Measurements from ENCODE around the gene ZGRF1.
A peak's percentile ranks its signal among the peaks of the same experiment; 100 is the strongest.
"Not testable (repeated sequence)": the region's sequence is repeated elsewhere in the genome, so short reads cannot be mapped to it uniquely, and the experiment has no call there.

The ZGRF1 gene

GRCh38 chr4:112644595-112645535 is 8.2 kb upstream of the ZGRF1 start:
- H3K9me3 ChIP-seq (ENCODE audit: control insufficient read depth in 5 of 5, low read length in 5 of 5); H3K4me3 ChIP-seq (ENCODE audit: low read depth in 1 of 5, low read length in 5 of 5); H3K4me1 ChIP-seq (ENCODE audit: control insufficient read depth in 5 of 5, insufficient read depth in 5 of 5, low read length in 5 of 5); H3K27me3 ChIP-seq (ENCODE audit: control insufficient read depth in 5 of 5, insufficient read depth in 4 of 5, low read length in 5 of 5); H3K9ac ChIP-seq (ENCODE audit: low read length in 5 of 5); H3K27ac ChIP-seq (ENCODE audit: low read depth, low read length): not testable (repeated sequence)
- H3K36me3 ChIP-seq (ENCODE audit: control insufficient read depth in 5 of 5, insufficient read depth in 5 of 5, low read length in 5 of 5) = peaks cover 31 to 48% (median 46%) of the 10 kb centered on the region in 5 donors

- peaks cover 22 to 31% (median 26%) of the 10 kb centered on the region in 5 donors for H3K36me3 ChIP-seq (ENCODE audit: control insufficient read depth in 5 of 5, insufficient read depth in 5 of 5, low read length in 5 of 5)
- no peak overlapping the region for H3K27ac ChIP-seq (ENCODE audit: low read depth, low read length)
- peak overlapping the region in 1 of 5 donors; percentile 12 for H3K9ac ChIP-seq (ENCODE audit: low read length in 5 of 5)
- H3K9me3 ChIP-seq (ENCODE audit: control insufficient read depth in 5 of 5, low read length in 5 of 5) = no peaks in the 10 kb centered on the region
- peaks cover 0 to 16% (median 11%) of the 10 kb centered on the region in 5 donors for H3K4me1 ChIP-seq (ENCODE audit: control insufficient read depth in 5 of 5, insufficient read depth in 5 of 5, low read length in 5 of 5)
- H3K27me3 ChIP-seq (ENCODE audit: control insufficient read depth in 5 of 5, insufficient read depth in 4 of 5, low read length in 5 of 5) = no peaks in the 10 kb centered on the region
- no peak overlapping the region for H3K4me3 ChIP-seq (ENCODE audit: low read depth in 1 of 5, low read length in 5 of 5)
These were observed 5.8 kb upstream of the ZGRF1 start for GRCh38 chr4:112642526-112642925.

GRCh38 chr4:112637552-112637866 is 800 bp upstream of the ZGRF1 start:
- Histone ChIP-seq H3K27me3 (ENCODE audit: control insufficient read depth in 5 of 5, insufficient read depth in 4 of 5, low read length in 5 of 5) (no peaks in the 10 kb centered on the region), H3K36me3 (ENCODE audit: control insufficient read depth in 5 of 5, insufficient read depth in 5 of 5, low read length in 5 of 5) (peaks cover 0 to 7% (median 0%) of the 10 kb centered on the region in 5 donors), H3K4me1 (ENCODE audit: control insufficient read depth in 5 of 5, insufficient read depth in 5 of 5, low read length in 5 of 5) (peaks cover 0 to 21% (median 21%) of the 10 kb centered on the region in 5 donors), H3K9ac (ENCODE audit: low read length in 5 of 5) (peak overlapping the region; percentile 73 to 91 (median 88)), H3K4me3 (ENCODE audit: low read depth in 1 of 5, low read length in 5 of 5) (peak overlapping the region; percentile 86 to 96 (median 95)), H3K27ac (ENCODE audit: low read depth, low read length) (peak overlapping the region; percentile 83), H3K9me3 (ENCODE audit: control insufficient read depth in 5 of 5, low read length in 5 of 5) (no peaks in the 10 kb centered on the region)

- Histone ChIP-seq H3K4me3 (ENCODE audit: low read depth in 1 of 5, low read length in 5 of 5) (no peak overlapping the region), H3K4me1 (ENCODE audit: control insufficient read depth in 5 of 5, insufficient read depth in 5 of 5, low read length in 5 of 5) (peaks cover 0 to 21% (median 20%) of the 10 kb centered on the region in 5 donors), H3K27ac (ENCODE audit: low read depth, low read length) (no peak overlapping the region), H3K9me3 (ENCODE audit: control insufficient read depth in 5 of 5, low read length in 5 of 5) (no peaks in the 10 kb centered on the region), H3K27me3 (ENCODE audit: control insufficient read depth in 5 of 5, insufficient read depth in 4 of 5, low read length in 5 of 5) (no peaks in the 10 kb centered on the region), H3K9ac (ENCODE audit: low read length in 5 of 5) (no peak overlapping the region), H3K36me3 (ENCODE audit: control insufficient read depth in 5 of 5, insufficient read depth in 5 of 5, low read length in 5 of 5) (peaks cover 0 to 4% (median 0%) of the 10 kb centered on the region in 5 donors)
These were observed 3.1 kb downstream of the ZGRF1 start for GRCh38 chr4:112633477-112634235.

- peaks cover 0 to 4% (median 0%) of the 10 kb centered on the region in 5 donors for H3K36me3 ChIP-seq (ENCODE audit: control insufficient read depth in 5 of 5, insufficient read depth in 5 of 5, low read length in 5 of 5)
- H3K4me3 ChIP-seq (ENCODE audit: low read depth in 1 of 5, low read length in 5 of 5) = no peak overlapping the region
- H3K27ac ChIP-seq (ENCODE audit: low read depth, low read length) = no peak overlapping the region
- H3K9me3 ChIP-seq (ENCODE audit: control insufficient read depth in 5 of 5, low read length in 5 of 5) = no peaks in the 10 kb centered on the region
- no peaks in the 10 kb centered on the region for H3K4me1 ChIP-seq (ENCODE audit: control insufficient read depth in 5 of 5, insufficient read depth in 5 of 5, low read length in 5 of 5)
- H3K9ac ChIP-seq (ENCODE audit: low read length in 5 of 5) = no peak overlapping the region
- H3K27me3 ChIP-seq (ENCODE audit: control insufficient read depth in 5 of 5, insufficient read depth in 4 of 5, low read length in 5 of 5) = no peaks in the 10 kb centered on the region
These were observed 10.5 kb downstream of the ZGRF1 start for GRCh38 chr4:112626228-112626627.

DNA sequence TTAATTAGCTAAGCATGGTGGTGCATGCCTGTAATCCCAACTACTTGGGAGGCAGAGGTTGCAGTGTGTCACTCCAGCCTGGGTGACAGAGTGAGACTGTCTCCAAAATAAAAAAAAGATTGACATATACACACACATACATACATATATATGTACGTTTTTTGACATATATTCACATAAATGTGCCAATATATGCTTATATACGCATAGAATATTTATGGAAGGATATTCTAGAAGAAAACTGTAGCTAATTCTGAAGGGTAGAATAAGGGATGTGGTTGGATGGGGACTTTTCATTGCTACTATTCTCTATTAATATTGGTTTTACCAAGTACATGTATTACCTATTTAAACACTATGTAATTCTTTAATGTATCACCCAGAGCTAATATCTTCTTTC is 19.7 kb downstream of the ZGRF1 start:
- Histone ChIP-seq H3K4me1 (ENCODE audit: control insufficient read depth in 5 of 5, insufficient read depth in 5 of 5, low read length in 5 of 5) (no peaks in the 10 kb centered on the region), H3K27me3 (ENCODE audit: control insufficient read depth in 5 of 5, insufficient read depth in 4 of 5, low read length in 5 of 5) (no peaks in the 10 kb centered on the region), H3K36me3 (ENCODE audit: control insufficient read depth in 5 of 5, insufficient read depth in 5 of 5, low read length in 5 of 5) (peaks cover 0 to 12% (median 8%) of the 10 kb centered on the region in 5 donors), H3K9me3 (ENCODE audit: control insufficient read depth in 5 of 5, low read length in 5 of 5) (no peaks in the 10 kb centered on the region), H3K27ac (ENCODE audit: low read depth, low read length) (no peak overlapping the region), H3K4me3 (ENCODE audit: low read depth in 1 of 5, low read length in 5 of 5) (no peak overlapping the region), H3K9ac (ENCODE audit: low read length in 5 of 5) (no peak overlapping the region)

GRCh38 chr4:112612814-112613213 is 23.9 kb downstream of the ZGRF1 start:
- not testable (repeated sequence) for H3K4me1 ChIP-seq (ENCODE audit: control insufficient read depth in 5 of 5, insufficient read depth in 5 of 5, low read length in 5 of 5); H3K9me3 ChIP-seq (ENCODE audit: control insufficient read depth in 5 of 5, low read length in 5 of 5); H3K27me3 ChIP-seq (ENCODE audit: control insufficient read depth in 5 of 5, insufficient read depth in 4 of 5, low read length in 5 of 5); H3K4me3 ChIP-seq (ENCODE audit: low read depth in 1 of 5, low read length in 5 of 5); H3K27ac ChIP-seq (ENCODE audit: low read depth, low read length); H3K9ac ChIP-seq (ENCODE audit: low read length in 5 of 5); H3K36me3 ChIP-seq (ENCODE audit: control insufficient read depth in 5 of 5, insufficient read depth in 5 of 5, low read length in 5 of 5)

DNA sequence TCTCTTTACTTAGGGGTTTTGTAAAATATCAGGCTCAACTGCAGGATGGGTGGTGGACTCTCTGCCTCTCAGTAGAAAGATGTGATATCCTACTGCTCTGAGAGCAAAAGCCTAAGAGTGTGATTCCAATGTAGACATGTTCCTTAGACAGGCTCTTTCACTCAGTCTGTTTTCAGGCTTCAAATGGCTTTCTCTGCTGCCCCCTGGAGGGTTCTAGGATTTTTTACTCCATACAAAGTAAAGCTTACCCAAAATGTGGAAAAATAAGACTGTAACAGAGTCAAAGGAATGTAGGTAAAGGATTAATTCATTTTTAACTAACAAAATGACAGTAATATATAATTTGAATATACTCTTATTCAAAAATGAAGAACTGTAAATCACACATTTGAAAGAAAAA is 32.1 kb downstream of the ZGRF1 start:
- H3K27me3 ChIP-seq (ENCODE audit: control insufficient read depth in 5 of 5, insufficient read depth in 4 of 5, low read length in 5 of 5) = no peaks in the 10 kb centered on the region
- no peaks in the 10 kb centered on the region for H3K4me1 ChIP-seq (ENCODE audit: control insufficient read depth in 5 of 5, insufficient read depth in 5 of 5, low read length in 5 of 5)
- no peaks in the 10 kb centered on the region for H3K9me3 ChIP-seq (ENCODE audit: control insufficient read depth in 5 of 5, low read length in 5 of 5)
- peaks cover 0 to 4% (median 2%) of the 10 kb centered on the region in 5 donors for H3K36me3 ChIP-seq (ENCODE audit: control insufficient read depth in 5 of 5, insufficient read depth in 5 of 5, low read length in 5 of 5)
- H3K4me3 ChIP-seq (ENCODE audit: low read depth in 1 of 5, low read length in 5 of 5) = no peak overlapping the region
- H3K27ac ChIP-seq (ENCODE audit: low read depth, low read length) = no peak overlapping the region
- no peak overlapping the region for H3K9ac ChIP-seq (ENCODE audit: low read length in 5 of 5)

DNA sequence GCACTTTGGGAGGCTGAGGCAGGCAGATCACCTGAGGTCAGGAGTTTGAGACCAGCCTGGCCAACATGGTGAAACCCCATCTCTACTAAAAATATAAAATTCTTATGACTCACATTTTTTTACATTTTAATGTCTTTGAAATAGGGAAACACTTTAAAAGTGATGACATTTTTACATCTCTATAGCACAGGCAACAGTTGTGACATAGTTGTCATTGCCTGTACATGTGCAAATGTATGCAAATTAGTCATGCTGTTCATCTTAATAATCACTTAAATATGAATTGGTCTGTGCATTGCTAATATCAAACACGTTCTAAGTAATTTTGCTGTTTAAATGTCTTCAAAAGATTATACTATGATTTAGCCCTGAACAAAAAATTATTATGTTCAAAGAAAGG is 41.7 kb downstream of the ZGRF1 start:
- no peaks in the 10 kb centered on the region for H3K27me3 ChIP-seq (ENCODE audit: control insufficient read depth in 5 of 5, insufficient read depth in 4 of 5, low read length in 5 of 5)
- H3K36me3 ChIP-seq (ENCODE audit: control insufficient read depth in 5 of 5, insufficient read depth in 5 of 5, low read length in 5 of 5) = no peaks in the 10 kb centered on the region
- H3K9me3 ChIP-seq (ENCODE audit: control insufficient read depth in 5 of 5, low read length in 5 of 5) = no peaks in the 10 kb centered on the region
- H3K4me1 ChIP-seq (ENCODE audit: control insufficient read depth in 5 of 5, insufficient read depth in 5 of 5, low read length in 5 of 5) = no peaks in the 10 kb centered on the region
- no peak overlapping the region for H3K9ac ChIP-seq (ENCODE audit: low read length in 5 of 5)
- H3K4me3 ChIP-seq (ENCODE audit: low read depth in 1 of 5, low read length in 5 of 5) = no peak overlapping the region
- no peak overlapping the region for H3K27ac ChIP-seq (ENCODE audit: low read depth, low read length)
